K562 (cell line): Measurements from ENCODE around the gene C5AR2.

ENCODE experiments used
- ARID2 ChIP-seq: fragments of 450-650 bp; IDR thresholded peaks from 2 replicates; pipeline ENCODE4 v1.6.1; 2017; ENCODE audit warnings: antibody characterized with exemption, mild to moderate bottlenecking
- GATAD2A ChIP-seq: fragments of 450-650 bp; IDR thresholded peaks from 2 replicates; pipeline ENCODE4 v1.6.1; 2017
- KLF6 ChIP-seq: fragments of 250-450 bp; sonication (Bioruptor Pico); IDR thresholded peaks from 2 replicates; pipeline ENCODE4 v1.4.0; 2020; ENCODE audit warnings: mild to moderate bottlenecking, moderate library complexity, borderline replicate concordance
- RCOR1 ChIP-seq, 2 experiments: IDR thresholded peaks; 2 replicates each; pipeline ENCODE4 v1.6.1; 2012; ENCODE audit warnings: low read depth in 2 of 2, low read length in 2 of 2, borderline replicate concordance in 1 of 2, improper control_type of control experiment in 1 of 2
- ZBTB17 ChIP-seq: fragments of 450-650 bp; formaldehyde crosslinking; IDR thresholded peaks from 2 replicates; pipeline ENCODE4 v1.4.0; 2020; ENCODE audit warnings: mild to moderate bottlenecking
- TF ChIP-seq, protein P1 (sequence below), 3 experiments: IDR thresholded peaks in 2 of 3; conservative IDR thresholded peaks in 1 of 3; 2 replicates each; pipeline ENCODE4 v1.5.1; 2011 to 2012; ENCODE audit warnings: low read length in 3 of 3, mild to moderate bottlenecking in 3 of 3, control low read depth in 2 of 3, improper control_type of control experiment in 1 of 3, inconsistent platforms in 1 of 3, low read depth in 1 of 3, mixed read lengths in 1 of 3, moderate library complexity in 1 of 3; ENCODE audit not compliant: insufficient read depth in 2 of 3

GRCh38 chr19:47312366-47313006 lies 19.5 kb upstream of the C5AR2 start:
- TF ChIP-seq, protein P1, sequence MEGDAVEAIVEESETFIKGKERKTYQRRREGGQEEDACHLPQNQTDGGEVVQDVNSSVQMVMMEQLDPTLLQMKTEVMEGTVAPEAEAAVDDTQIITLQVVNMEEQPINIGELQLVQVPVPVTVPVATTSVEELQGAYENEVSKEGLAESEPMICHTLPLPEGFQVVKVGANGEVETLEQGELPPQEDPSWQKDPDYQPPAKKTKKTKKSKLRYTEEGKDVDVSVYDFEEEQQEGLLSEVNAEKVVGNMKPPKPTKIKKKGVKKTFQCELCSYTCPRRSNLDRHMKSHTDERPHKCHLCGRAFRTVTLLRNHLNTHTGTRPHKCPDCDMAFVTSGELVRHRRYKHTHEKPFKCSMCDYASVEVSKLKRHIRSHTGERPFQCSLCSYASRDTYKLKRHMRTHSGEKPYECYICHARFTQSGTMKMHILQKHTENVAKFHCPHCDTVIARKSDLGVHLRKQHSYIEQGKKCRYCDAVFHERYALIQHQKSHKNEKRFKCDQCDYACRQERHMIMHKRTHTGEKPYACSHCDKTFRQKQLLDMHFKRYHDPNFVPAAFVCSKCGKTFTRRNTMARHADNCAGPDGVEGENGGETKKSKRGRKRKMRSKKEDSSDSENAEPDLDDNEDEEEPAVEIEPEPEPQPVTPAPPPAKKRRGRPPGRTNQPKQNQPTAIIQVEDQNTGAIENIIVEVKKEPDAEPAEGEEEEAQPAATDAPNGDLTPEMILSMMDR (IDR thresholded peaks at IDR 0.05 in 2 of 3, conservative IDR thresholded peaks at IDR 0.05 in 1 of 3; ENCODE audit: insufficient read depth in 2 of 3, low read depth in 1 of 3, low read length in 3 of 3), result no peak
- TF ChIP-seq ZBTB17 (CRISPR knock-in tag), result no peak
- no peak for TF ChIP-seq KLF6 (CRISPR knock-in tag)
- no peak for TF ChIP-seq ARID2
- no peak for TF ChIP-seq RCOR1 (IDR thresholded peaks at IDR 0.05; ENCODE audit: borderline replicate concordance in 1 of 2, low read depth in 2 of 2, low read length in 2 of 2)
- no peak for TF ChIP-seq GATAD2A
